HUDEP-2 (cell line): ENCODE measurements around the gene SLC41A2.

ENCODE experiments used
- DNase-seq, 76 experiments: peaks; one replicate each; lab custom pipeline; 2025; ENCODE audit not compliant: unreplicated experiment in 76 of 76; lab: John Stamatoyannopoulos, UW

Gene SLC41A2

DNA sequence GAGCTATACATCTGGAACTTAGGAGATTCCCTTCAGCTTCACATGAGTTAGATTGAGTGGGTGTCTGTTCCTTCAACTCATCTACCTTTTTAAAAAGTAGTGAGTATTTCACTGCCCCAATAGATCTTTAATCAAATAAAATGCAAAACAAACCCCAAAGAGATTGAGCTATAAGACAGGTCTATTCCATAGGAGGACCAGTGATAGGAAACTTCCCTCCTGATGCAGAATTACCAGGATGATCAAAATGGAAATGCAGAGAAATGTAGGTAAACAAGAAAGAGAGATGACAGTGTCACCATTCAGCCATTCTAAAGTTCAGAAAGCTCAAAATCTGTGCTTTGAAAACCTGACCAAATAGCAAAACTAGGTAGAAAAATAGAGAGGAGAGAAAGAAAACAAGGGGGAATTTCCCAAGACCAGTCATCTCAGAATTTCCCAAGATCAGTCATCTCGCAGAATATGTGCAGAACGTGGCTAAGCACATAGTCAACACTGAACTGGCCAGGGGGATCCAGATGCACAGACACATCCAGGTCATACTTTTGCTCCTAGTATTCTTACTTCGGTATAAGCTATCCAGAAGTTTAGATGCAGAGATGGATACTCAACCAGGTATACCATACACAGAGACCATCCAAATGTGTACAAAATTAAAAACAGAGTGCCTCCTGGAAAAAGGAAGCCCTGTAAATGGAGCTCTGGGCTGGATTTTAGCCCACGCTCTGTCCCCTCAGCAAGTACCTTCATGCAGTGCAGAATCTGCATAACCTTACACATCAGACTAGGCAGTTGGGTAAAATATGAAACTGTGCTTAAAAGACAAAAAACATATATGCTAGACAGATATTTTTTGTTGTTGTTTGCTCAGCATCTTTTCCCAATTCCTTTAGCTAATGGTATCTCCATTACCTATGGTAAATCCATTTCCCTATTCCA is 27.4 kb downstream of the SLC41A2 start:
- DNase-seq = no peak

DNA sequence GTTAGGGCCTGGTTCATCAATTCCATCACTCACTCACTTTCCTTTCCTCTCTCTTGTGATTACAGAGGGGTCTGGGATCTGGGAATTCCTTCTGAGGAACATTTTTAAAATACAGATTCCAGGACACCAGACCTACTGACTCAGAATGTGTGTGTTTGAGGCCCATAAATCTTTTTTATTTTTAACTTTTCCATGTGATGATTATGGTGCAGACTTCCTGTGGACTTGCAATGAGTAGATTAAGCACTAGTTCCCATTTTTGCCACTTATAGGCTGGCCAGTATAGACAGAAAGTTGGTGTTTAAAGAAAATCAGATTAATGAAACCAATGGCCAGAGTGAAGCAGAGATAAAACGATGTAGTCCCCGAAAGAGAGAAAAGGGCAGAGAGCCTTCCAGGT is 28.1 kb downstream of the SLC41A2 start:
- no peak for DNase-seq

DNA sequence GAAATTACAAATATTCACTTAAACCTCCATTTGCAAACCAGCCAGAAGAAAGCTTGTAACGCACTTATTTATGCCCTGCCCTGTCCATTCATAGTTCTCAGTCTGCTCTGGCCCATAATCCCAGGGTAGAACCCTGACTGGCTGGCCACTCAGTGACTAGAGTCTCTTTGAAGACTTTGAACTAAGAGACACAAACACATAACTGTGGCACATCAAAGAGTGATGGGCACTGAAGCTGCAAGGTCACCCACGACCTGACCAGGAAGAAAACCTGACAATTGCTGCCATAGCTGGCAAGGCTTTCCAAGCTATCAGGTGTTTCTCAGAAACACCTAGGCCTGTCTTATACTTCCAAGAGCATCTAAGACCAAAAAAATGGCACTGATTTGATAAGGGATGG is 28.7 kb downstream of the SLC41A2 start:
- no peak for DNase-seq

DNA sequence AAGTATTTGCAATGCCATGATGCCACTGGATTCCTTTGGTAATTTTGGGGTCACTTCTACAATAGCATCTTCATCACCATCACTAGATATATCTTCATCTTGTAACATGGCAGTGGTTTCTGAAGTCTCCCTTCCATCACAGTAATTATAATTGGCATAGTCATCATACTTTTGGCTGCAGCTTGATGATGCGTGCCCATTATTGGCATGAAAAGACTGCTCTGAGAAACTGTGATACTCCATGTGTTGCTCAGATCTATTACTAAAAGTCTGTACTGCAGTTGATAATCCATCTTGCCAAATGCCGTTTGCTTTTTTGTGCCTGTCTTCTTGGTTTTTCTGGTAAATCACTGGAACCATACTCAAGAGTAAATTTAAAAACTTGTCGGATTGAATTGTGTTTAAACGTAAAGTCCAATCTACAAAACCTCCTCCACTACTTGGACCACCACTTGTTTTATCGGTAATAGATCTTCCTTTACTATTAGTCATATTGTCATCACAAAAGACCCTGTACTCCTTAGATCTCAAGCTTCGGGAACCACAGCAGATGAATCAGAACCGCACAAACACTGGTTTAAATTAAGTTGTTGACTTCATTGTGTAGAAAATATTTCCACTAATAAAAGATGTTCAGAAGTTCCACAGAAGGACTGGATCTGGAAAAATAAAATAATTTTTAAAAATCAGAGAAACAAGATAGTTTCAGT is 29.9 kb downstream of the SLC41A2 start:
- DNase-seq = no peak

DNA sequence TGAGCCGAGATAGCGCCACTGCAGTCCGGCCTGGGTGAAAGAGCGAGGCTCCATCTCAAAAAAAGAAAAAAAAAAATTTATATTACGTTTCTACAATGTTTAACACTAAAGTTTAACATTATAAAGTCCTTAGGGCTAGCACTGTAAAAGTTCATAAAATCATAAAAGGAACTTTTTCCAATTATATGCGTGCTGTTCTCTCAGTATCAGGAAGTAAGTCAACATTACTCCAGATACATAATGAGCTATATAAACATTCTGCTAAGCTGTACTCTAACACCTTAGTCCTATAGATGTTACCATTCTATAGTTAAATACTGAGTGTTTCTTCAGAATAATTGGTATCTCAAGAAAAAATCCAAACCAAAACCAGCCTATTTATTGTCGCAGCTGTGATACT is 32.6 kb downstream of the SLC41A2 start:
- DNase-seq = no peak

DNA sequence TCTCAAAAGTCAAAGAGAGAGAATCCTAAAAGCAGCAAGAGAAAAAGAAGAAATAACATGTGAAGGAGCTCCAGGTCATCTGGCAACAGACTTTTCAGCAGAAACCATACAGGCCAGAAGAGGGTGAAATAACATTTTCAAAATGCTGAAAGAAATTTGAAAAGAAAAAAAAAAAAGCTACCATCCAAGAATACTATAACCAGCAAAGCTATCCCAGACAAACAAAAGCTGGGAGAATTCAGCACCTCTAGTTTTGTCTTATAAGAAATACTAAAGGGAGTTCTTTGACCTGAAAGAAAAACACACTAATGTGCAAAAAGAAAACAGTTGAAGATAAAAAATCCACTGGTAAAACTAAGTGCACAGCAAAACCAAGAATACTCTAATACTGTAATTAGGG is 36.8 kb downstream of the SLC41A2 start:
- DNase-seq = no peak

DNA sequence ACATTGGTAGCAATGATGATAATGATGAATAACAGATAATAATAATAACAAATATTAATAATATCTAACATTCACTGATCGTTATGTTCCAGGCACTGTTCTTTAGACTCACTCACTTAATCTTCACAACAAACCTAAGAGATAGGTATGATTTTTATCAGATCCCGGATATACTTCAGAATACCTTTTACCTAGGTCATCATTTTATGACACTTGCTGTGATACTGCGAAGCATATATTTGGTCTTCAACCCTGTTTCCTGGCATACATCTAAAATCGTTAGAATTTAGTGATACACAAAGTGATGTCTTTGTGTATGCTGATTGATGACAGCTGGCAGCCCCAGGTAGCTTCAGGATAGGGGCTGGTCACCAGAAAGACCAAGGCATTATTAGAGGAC is 46.1 kb downstream of the SLC41A2 start:
- DNase-seq = no peak

DNA sequence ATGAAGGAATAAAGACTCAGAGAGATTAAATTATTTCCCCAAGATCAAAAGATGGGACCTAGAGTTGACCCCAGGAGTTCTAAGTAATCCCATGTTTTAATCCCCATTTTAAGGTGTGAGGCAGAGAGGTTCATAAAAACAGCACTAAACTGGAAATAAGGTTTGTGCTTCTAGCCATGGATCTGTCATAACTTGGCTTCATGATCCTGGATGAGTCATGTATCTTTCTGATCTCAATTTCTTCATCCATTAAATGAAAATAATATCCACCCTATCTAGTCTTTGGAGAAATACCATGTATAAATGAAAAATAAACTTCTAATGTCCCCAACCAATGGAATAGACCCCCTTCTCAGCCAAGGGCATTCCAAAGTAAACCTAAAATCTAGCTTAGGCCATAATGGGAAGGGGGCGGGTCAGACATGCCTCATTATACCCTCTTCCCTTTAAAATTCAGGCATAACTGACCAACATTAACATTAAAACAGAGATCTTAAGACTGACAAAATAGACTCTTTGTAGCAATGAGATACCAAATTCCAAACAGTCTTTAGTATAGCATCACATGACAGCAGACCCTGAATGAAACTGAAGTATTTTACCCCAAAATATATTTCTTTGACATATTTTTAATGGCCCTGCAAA is 47.8 kb downstream of the SLC41A2 start:
- DNase-seq = no peak

DNA sequence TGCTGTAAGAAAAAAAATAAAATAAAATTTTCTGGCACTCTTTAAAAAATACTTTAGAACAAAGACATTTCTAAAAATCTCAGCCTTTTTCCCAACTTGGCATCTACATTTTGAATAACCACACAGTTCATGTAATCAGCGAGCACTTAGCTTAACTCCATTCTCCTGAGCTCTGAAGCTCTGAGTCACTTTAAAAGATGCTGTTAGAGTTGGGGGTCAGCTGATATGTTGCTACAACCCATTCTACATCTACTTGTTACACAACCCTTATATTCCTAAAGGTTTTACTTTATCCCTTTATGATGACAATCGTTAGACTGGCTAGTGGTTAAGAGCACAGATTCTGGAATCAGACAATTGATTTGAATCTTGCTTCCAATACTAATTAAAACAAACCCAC is 48.3 kb downstream of the SLC41A2 start:
- DNase-seq = no peak
